AG04449 (cell line): ENCODE measurements around the gene NET1.

Experiments
- CTCF ChIA-PET: fragments of 350-600 bp; formaldehyde crosslinking; extraction: SDS; loops from one replicate; lab custom pipeline; 2021; ENCODE audit warnings: antibody characterized with exemption; lab: Yijun Ruan, JAX
- POLR2A ChIA-PET: fragments of 400-600, 350-600 bp; formaldehyde crosslinking; extraction: SDS; loops from one replicate; lab custom pipeline; 2020; ENCODE audit warnings: antibody characterized with exemption, inconsistent platforms; lab: Yijun Ruan, JAX
- DNase-seq: peaks from one replicate; pipeline ENCODE4 v3.0.0-alpha.2; 2010; ENCODE audit warnings: low read depth, low spot score
- H3K4me3 ChIP-seq: 2 replicates; pipeline ENCODE4 v1.5.1; 2011; ENCODE audit warnings: low read depth, mild to moderate bottlenecking, control low read depth, low read length
- TF ChIP-seq, protein P1 (sequence below): IDR thresholded peaks from one replicate; pipeline ENCODE4 v1.5.1; 2011; ENCODE audit warnings: mild to moderate bottlenecking, moderate library complexity, low read length, control low read depth, inconsistent platforms; ENCODE audit not compliant: insufficient read depth; ENCODE audit errors: missing control alignments

Gene NET1

GRCh38 chr10:5490698-5491464, 78.5 kb downstream of the NET1 start:
- CTCF ChIA-PET, result interaction anchor here (1.1 to 1.9 kb wide), 2 partner anchors 12 to 132 kb away, joined by 3 to 5 read pairs; no protein-coding TSS in a partner anchor
- POLR2A ChIA-PET, result no interaction called here
- TF ChIP-seq, protein P1, sequence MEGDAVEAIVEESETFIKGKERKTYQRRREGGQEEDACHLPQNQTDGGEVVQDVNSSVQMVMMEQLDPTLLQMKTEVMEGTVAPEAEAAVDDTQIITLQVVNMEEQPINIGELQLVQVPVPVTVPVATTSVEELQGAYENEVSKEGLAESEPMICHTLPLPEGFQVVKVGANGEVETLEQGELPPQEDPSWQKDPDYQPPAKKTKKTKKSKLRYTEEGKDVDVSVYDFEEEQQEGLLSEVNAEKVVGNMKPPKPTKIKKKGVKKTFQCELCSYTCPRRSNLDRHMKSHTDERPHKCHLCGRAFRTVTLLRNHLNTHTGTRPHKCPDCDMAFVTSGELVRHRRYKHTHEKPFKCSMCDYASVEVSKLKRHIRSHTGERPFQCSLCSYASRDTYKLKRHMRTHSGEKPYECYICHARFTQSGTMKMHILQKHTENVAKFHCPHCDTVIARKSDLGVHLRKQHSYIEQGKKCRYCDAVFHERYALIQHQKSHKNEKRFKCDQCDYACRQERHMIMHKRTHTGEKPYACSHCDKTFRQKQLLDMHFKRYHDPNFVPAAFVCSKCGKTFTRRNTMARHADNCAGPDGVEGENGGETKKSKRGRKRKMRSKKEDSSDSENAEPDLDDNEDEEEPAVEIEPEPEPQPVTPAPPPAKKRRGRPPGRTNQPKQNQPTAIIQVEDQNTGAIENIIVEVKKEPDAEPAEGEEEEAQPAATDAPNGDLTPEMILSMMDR, result no peak
- no peak for DNase-seq
- no peak overlapping the region for H3K4me3 ChIP-seq

GRCh38 chr10:5491477-5491876, 79.1 kb downstream of the NET1 start:
- CTCF ChIA-PET, result interaction anchor here (1.9 kb wide), 1 partner anchor 131 kb away, joined by 5 read pairs; no protein-coding TSS in a partner anchor
- TF ChIP-seq, protein P1, result no peak
- POLR2A ChIA-PET, result no interaction called here
- H3K4me3 ChIP-seq, result no peak overlapping the region
- DNase-seq, result no peak

DNA sequence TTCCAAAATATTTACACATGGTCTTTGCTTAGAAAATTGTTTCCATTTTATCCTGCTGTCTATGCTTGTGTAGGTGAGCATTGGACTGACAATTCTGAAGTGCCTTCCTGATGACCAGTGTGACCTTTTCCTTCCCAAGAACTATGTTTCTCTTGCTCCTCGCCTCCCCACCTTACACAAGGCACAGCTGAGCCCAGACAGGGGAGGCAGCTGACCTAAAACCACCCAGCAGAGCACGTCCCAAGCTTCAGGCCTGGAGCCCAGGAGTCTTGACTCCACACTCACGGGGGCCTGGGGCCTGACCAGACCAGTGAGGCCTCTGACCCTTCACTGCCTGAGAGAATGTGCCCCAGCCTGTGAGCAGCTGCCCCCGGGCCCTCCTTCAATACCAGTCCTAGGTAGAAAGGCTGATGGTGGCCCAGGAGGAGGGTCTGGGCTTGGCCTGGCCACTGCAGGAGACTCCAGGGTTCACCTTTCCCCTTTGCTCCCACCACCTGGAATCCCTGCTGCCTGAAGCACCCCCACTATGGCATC, 80.0 kb downstream of the NET1 start:
- ChIA-PET POLR2A (no interaction called here), CTCF (interaction anchor here (1.0 to 1.7 kb wide), 3 partner anchors 13 to 130 kb away, joined by 3 read pairs; no protein-coding TSS in a partner anchor)
- H3K4me3 ChIP-seq, result no peak overlapping the region
- no peak for DNase-seq
- TF ChIP-seq, protein P1, result no peak

GRCh38 chr10:5492929-5493576, 80.7 kb downstream of the NET1 start:
- DNase-seq, result no peak
- no peak overlapping the region for H3K4me3 ChIP-seq
- POLR2A ChIA-PET, result no interaction called here
- TF ChIP-seq, protein P1, result no peak
- CTCF ChIA-PET, result interaction anchor here (1.0 to 1.7 kb wide), 3 partner anchors 12 to 129 kb away, joined by 3 read pairs; no protein-coding TSS in a partner anchor

- TF ChIP-seq, protein P1, result no peak
- CTCF ChIA-PET, result interaction anchor here (1.0 to 1.7 kb wide), 3 partner anchors 12 to 129 kb away, joined by 3 read pairs; no protein-coding TSS in a partner anchor
- POLR2A ChIA-PET, result no interaction called here
- no peak for DNase-seq
- H3K4me3 ChIP-seq, result no peak overlapping the region
These were observed 81.3 kb downstream of the NET1 start for GRCh38 chr10:5493691-5494090.

- ChIA-PET POLR2A (no interaction called here), CTCF (interaction anchor here (1.5 kb wide), 1 partner anchor 10 kb away, joined by 3 read pairs; no protein-coding TSS in a partner anchor)
- TF ChIP-seq, protein P1, result no peak
- H3K4me3 ChIP-seq, result no peak overlapping the region
- DNase-seq, result no peak
These were observed 82.3 kb downstream of the NET1 start for GRCh38 chr10:5494611-5495010.
